NCI-H1930 (cell line): ENCODE measurements around the gene GDPD5.
"Not testable (repeated sequence)": the region's sequence is repeated elsewhere in the genome, so short reads cannot be mapped to it uniquely, and the experiment has no call there.

ENCODE experiments used
- DNase-seq, 2 experiments: peaks; one replicate each; lab custom pipeline; 2025; lab: John Stamatoyannopoulos, UW

The GDPD5 gene

DNA sequence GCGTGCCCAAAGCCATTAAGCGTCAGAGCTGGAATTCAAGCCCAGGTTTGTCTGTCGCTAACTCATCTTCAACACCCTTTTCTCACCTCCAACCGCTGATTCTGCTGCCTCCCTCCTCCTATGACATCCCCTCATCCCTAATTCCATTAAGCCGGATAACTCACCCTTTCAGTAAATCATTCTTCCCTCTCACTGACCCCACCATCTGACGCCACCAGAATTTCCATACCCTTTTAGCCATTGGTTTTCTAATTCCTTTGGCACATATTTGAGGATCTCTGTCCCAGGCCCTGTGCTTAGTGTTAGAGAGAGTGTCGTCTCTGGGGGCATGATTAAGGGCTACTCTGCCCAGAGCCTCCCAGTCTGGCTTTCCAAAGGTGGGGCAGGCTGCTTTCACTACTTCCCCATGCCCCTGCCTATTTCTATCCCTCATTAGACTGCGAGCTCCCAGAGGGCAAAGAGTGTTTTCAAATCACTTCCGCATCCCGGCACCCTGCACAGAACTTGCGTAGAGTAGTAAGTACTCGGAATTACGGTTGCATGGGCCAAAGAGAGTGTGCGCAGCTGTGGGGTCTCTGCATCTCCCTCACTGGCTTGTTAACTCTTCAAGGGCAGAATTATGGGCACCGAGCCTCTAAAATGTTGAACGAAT is 96.6 kb downstream of the GDPD5 start:
- DNase-seq = no peak

DNA sequence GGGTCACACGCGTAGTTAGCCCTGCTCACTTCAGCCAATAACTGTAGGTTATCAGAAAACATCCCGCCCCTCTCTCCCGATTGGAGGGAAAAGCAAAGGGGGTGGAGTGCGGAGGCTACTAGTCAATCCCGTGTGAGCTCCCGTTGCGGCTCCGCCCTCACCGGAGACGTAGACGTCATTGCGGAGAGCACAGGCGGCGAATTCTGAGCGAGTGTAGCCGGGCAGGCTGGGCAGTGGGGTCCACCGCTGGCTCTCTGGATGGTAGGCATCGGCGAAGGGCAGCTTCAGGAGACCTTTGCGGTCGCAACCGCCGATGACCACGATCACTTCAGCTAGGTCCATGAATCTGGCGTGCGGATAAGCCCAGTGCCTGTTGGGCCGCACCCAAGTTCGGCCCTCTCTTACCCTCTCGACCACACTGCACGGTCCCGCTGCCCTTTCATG is 97.4 kb downstream of the GDPD5 start:
- no peak for DNase-seq

DNA sequence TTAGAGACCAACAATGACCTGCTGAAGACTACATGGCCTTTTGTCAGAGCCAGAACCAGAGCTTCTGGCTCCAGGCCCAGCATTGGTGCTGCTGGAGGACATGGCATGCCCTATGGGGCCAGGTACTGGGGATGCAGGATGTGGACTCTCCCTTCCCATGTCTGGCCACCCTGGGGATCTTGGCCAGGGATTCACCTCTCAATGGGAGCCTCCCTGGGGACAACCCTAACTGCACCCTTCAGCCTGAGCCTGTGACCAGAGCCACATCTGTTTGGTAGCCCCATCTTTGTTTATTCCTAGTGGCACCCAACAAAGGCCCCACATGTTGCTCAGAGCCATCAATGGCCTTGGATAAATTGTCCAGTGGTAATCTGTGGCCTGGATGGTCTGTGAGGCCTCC is 98.6 kb downstream of the GDPD5 start:
- DNase-seq = no peak

DNA sequence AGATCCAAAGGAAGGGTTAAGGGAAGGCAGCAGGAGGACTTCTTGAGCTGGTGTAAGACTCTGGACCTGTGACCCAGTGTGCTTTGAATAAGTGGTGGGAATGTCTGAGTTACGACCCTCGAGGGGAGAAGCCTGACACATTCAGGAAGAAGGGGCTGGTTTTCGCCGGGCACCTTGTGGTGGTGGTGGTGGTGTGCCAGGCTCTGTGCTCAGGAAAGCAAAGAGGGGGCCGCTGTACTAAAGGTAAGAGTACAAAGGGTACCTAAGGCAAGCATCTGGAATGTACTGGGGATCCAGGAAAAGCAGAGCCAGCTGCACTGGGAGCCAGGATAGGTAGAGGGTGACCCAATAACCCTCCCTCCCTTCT is 99.0 kb downstream of the GDPD5 start:
- no peak for DNase-seq

DNA sequence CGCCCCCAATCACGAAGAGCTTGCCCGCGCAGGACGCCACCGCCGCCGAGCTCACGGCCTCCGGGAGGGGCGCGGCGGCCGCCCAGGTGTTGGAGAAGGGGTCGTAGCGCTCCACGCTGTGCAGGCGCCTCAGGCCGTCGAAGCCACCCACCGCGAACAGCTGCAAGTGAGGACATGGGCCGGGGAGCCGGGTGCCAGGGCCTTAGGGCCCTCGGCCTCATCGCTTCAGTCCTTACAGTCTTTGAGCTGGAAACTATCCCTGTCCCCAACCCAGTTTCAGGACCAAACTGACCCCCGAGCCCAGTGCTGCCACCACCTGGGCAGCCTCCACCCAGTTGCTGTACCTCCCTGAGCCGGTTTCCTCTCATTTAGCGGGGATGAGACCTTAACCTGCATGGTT is 100.3 kb downstream of the GDPD5 start:
- DNase-seq = no peak

DNA sequence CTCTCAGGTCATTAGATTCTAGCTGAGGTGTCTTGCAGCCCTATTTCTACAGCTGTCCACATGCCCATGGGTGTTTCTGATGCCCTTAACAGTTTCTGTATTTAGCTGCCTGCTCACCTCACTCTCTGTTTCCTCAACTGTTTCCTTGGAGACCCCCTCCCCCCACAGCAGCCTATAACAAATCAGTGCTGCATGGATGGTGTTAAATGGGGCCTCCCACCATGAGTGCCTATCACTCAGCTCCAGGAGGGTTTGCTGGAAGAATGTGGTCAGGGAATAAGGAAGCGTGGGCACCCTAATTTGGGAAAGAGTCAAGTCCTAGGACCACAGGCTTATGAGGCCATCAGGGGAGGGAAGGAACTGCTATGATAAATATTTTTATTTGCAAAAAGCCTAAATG is 101.3 kb downstream of the GDPD5 start:
- no peak for DNase-seq

DNA sequence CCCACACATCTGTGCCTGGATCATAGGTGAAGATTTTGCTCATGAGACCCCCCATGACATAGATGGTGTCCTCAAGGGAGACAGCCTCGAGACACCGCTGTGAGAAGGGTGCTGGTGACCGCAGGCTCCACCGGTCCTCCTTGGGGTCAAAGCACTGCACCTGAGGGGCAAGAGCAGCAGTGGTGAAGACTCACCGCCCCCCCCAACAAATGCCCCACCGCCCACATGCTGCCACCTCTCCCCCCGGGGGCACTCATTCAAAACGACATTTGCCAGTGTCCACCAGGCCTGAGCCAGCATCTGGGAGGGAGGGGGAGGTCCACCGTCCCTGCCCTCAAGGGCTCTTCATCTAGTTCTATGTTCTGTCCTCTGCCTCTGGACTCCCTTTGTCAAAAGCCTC is 102.0 kb downstream of the GDPD5 start:
- no peak for DNase-seq

DNA sequence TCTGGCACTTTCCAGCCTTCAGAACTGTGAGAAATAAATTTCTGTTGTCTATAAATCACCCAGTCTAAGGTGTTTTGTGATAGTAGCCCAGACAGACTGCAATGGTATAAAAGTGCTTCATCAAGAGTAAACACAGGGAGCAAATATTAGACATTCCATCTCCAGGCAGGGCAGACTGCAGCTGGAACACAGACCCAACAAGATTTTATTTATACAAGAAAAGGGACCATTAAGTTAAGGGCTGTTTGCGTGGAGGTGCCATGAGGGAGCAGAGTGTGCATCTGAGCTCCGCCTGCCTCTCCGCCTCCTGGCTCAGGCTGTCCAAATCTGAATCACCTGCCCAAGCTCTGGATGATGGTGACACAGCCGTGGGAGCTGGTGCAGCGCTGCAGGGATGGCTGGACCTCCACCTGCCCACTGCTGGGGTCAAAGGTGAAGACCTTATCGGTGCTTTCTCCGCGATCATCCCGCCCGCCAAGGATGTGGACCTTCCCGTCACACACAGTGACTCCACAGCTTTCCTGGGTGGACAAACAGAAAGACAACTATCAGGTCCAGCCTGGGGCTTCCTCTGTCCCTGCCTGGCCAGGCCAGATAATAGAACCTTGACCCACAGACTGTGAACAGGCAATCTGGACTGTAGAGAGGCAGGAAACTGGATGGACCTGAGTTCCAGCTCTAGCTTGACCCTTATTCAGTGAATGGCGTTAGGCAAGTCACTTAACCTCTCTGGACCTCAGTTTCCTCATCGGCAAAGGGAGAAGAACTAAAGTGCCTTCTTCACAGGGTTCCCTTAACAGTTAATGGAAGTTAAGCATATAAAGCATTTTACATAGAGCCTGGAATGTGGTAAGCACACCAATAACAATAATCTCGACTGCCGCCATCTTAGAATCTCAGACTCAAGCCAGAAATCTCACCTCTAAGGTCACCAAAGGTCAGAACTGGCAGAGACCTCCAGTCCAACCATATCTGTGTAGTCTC is 103.2 kb downstream of the GDPD5 start:
- no peak for DNase-seq

DNA sequence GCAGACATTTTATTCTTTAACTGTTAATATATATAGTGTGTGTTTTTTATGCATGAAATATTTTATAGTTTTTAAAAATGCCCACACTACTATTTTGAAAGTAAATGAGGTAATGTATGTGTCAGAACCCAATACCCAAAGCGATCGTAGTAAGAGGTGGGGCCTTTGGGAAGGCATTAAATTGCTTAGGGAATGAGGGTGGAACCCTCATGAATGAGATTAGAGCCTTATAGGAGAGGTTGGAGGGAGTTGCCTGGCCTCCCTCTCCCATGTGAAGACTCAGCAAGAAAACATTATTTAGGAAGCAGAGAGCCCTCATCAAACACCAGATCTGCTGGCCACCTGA is 103.9 kb downstream of the GDPD5 start:
- no peak for DNase-seq

DNA sequence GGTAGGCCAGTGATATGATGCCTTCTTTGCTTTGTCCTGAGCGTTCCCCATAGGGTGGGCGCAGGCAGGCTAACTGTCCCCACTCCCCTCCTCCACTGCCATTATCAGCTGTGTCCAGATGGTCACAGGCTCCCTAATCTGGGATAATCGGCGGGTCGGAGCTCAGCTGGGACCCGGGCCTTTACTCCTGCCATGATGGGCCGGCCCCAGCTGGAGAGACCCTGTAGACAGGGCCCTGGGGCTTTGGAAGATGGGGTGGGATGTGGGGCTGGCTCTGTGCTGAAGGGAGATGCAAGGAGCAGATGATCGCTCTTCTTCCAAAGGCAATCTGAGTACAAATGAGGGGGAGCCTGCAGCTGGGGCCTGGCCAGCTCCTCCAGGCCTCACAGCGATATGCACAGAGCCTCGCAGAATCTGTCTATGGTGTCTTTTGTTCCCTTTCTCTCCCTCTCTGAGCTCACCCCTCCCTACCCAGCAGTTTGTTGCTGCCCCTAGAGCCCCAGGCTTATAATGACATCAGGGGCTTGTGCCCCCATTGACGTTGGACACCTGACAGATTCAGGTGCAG is 104.6 kb downstream of the GDPD5 start:
- DNase-seq = no peak

DNA sequence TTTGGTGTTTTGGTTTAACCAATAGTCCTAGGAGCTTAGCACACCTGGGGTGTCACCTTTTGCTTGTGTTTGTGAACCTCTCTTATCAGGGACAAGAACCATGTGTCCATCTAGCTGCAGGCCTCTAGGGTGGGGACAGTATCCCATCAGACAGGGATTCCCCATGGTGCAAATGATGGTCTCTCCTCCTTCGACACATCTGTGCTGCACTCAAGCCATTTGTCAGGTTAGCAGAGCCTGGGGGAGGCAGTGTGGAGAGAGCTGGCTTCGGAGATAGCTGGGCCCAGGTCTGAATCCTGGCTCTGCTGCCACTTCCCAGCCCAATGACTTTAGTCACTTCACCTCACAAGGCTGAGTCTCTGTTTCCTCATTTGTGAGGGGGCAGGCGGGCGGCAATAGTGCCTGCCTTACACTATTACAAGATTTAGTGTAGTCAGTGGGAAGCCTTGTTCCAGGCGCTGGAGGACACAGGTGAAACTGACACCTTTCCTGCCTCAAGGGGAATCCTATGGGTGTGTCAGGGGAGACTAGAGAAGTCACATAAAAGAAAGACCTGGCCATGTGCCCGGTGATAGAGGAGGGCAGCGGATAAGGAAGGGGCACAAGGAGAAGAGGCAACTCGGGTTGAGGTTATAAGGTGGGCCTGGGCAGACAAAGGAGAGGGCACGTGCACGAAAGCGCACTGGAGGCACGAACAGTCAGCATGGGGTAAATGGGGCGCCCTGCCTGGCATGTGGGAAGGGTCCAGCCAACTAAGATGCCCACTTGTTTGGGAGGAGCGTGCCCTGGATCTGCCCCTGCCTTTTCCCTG is 105.3 kb downstream of the GDPD5 start:
- no peak for DNase-seq

DNA sequence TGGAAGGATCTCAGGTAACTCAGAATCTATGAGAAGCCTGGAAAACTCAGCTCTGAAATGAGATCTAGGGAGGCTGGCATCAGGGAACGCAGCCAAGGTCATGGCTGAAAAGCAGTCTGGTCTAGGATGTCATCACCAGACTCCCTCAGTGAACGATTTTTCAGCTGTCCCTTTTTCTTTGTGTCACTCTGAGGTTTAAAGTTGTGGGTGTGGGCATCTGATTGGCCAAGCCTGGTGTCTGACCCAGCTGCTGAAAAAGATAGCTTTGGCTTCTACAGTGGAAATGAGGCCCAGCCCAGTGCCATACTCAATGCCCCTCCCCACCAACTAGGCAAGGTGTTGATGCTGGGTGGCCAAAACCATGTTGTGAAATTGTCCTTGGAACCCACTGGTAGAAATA is 111.9 kb downstream of the GDPD5 start:
- DNase-seq = no peak

DNA sequence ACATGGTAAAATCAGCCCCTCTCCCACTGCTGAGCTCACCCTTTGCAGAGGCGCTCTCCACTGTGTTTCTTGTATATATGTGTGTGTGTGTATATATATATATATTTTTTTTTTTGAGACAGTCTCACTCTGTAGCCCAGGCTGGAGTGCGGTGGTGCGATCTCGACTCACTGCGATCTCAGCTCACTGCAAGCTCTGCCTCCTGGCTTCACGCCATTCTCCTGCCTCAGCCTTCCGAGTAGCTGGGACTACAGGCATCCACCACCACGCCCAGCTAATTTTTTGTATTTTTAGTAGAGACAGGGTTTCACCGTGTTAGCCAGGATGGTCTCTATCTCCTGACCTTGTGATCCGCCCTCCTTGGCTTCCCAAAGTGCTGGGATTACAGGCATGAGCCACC is 112.6 kb downstream of the GDPD5 start:
- not testable (repeated sequence) for DNase-seq

DNA sequence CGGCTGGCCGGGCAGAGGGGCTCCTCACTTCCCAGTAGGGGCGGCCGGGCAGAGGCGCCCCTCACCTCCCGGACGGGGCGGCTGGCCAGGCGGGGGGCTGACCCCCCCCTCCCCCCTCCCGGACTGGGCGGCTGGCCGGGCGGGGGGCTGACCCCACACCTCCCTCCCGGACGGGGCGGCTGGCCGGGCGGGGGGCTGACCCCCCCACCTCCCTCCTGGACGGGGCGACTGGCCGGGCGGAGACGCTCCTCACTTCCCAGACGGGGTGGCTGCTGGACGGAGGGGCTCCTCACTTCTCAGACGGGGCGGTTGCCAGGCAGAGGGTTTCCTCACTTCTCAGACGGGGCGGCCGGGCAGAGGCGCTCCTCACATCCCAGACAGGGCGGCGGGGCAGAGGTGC is 115.8 kb downstream of the GDPD5 start:
- not testable (repeated sequence) for DNase-seq

DNA sequence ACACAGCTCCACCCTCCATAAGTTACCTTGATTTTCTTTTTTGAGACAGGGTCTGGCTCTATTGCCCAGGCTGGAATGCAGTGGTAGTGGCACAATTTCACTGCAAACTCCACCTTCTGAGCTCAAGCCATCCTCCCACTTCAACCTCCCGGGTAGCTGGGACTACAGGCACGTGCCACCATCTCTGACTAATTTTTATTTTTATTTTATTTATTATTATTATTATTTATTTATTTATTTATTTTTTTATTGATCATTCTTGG is 116.9 kb downstream of the GDPD5 start:
- no peak for DNase-seq

DNA sequence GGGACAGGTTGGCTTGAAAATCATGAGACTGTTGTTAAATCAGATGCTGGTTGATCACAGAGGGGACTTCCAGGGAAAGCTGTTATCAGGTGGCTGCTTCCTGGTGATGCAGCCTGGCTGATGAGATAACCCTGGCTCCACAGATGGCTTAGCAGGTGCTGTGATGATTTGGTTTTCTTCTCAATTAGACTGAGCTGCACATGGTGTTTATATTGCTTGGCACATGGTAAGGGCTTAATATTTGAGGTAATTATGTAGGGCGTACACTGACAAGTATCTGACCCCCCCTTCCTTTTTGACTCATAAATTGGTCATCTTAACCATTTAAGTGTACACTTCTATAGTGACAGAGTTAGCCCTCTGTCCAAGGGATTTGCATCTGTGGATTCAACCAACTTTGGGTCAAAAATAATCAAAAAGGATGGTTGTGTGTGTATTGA is 119.4 kb downstream of the GDPD5 start:
- DNase-seq = no peak

DNA sequence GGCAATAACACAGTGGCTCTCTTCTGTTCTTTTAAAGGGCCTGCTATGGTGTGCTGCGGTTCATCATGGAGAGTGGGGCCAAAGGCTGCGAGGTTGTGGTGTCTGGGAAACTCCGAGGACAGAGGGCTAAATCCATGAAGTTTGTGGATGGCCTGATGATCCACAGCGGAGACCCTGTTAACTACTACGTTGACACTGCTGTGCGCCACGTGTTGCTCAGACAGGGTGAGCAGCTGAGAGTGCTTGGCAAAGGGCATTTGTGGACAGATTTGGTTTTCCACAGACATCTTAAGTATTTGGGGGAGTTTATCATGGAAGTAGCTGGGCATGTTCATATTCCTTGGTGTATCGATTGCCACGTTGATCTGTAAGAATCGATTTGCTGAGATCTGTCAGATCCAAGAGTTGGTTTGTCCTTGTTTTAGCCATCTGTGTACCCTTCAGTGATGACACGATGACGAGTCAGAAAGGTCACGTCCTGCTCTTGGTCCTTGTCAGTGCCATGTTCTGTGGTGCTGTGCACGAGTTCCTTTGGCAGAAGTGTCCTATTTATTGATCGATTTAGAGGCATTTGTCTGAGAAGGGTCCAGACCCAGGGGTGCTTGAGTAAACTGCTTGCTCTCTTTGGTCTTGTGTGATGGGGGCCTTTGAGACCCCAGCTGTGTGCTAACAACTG is 121.6 kb downstream of the GDPD5 start:
- no peak for DNase-seq

DNA sequence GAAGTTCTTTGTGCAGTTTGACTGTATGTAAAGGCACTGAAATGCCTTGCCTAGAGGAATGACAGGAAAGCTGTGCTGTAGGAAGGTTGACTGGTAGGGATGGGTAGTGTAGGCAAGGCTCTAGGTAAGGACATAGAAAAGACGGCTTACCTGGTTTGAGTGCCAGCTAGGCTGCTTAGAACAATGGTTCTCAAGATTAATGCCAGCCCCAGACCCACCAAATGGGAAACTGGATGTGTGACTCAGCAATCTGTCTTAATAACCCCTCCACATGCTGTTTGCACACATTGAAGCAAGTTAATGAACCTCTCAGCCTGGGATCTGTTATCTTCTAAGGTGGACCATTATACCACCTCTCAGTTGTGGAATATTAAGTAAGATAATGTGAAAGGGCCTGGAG is 122.7 kb downstream of the GDPD5 start:
- DNase-seq = no peak

DNA sequence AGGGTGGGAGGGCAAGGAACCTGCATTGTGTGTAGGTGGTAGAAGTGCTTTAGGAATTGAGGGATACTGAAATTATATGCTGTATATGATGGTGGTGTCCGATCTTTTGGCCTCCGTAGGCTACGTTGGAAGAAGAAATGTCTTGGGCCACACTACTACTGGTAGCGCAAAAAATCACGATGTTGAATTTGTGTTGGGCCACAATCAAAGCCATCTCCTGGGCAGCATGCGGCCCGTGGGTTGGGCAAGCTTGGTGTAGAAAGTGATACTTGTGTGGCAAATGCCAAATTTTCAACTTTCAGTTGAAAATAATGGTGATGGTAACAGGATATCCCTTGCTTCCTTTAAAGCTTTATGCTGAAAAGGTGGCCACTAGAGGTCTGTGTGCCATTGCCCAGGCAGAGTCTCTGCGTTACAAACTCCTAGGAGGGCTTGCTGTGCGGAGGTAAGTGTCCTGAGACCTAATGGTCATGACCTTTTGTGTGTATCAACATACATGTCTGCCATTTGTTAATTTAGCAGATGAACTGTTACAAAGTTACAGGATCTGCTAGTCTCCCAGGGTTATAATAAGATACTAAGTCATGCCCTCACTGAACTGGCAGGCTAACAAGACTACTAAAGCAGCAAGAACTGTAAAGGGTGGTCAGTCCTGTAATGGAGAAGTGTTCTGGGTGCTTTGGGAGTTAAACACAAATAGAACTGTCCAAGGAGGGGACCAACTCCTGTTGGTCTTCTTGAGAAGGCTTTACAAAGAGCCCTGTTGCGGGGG is 123.6 kb downstream of the GDPD5 start:
- no peak for DNase-seq

DNA sequence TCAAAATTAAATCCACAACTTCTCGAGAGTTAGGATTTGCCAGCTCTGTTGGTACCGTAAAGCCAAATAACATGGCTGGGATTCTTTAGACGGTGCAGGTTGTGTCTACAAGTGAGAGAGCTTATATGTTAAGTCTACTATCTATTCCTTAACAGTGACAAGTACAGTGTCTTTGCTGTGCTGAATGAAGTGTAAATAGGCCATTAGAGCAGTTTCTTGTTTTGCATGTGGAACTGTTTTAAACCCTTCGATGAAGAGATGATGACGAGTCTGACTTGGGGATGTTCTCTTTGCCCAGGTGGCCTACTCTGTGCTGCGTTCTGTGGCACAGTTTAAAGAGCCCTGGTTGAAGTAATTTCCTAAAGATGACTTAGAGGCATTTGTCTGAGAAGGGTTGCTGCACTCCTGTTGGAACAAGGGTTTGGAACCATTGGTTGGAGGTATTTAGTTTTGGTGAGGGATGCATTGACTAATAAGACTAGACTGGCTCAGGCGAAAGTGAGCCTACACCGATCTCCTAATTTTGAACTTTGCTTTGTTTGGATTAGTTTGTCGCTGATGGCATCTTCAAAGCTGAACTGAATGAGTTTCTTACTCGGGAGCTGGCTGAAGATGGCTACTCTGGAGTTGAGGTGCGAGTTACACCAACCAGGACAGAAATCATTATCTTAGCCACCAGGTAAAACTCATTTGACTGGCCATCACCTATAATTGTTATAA is 125.4 kb downstream of the GDPD5 start:
- no peak for DNase-seq
